ENCODE results near the gene TBC1D14. TPM values are rescaled to one million over a fixed set of nuclear protein-coding genes. Genes with fewer than 3 reads are reported as not detected.
"Not testable (repeated sequence)": the region's sequence is repeated elsewhere in the genome, so short reads cannot be mapped to it uniquely, and the experiment has no call there.

Gene TBC1D14
- polyA plus RNA-seq, 4 donors, result 59.1 to 61.9 (median 60.6) TPM

GRCh38 chr4:6908432-6909112, 1.1 kb upstream of the TBC1D14 start:
- no peak for DNase-seq (ENCODE audit: low read depth in 4 of 4, low spot score in 2 of 4)

GRCh38 chr4:6909970-6910339, 329 bp downstream of the TBC1D14 start:
- no peak for DNase-seq (ENCODE audit: low read depth in 4 of 4, low spot score in 2 of 4)

GRCh38 chr4:6910340-6910959, 824 bp downstream of the TBC1D14 start:
- DNase-seq (ENCODE audit: low read depth in 4 of 4, low spot score in 2 of 4), result no peak

GRCh38 chr4:6910960-6911874, 1.6 kb downstream of the TBC1D14 start:
- no peak for DNase-seq (ENCODE audit: low read depth in 4 of 4, low spot score in 2 of 4)

GRCh38 chr4:6911917-6912316, 2.3 kb downstream of the TBC1D14 start:
- DNase-seq (ENCODE audit: low read depth in 4 of 4, low spot score in 2 of 4), result not testable (repeated sequence)

GRCh38 chr4:6912441-6912840, 2.8 kb downstream of the TBC1D14 start:
- DNase-seq (ENCODE audit: low read depth in 4 of 4, low spot score in 2 of 4), result no peak

DNA sequence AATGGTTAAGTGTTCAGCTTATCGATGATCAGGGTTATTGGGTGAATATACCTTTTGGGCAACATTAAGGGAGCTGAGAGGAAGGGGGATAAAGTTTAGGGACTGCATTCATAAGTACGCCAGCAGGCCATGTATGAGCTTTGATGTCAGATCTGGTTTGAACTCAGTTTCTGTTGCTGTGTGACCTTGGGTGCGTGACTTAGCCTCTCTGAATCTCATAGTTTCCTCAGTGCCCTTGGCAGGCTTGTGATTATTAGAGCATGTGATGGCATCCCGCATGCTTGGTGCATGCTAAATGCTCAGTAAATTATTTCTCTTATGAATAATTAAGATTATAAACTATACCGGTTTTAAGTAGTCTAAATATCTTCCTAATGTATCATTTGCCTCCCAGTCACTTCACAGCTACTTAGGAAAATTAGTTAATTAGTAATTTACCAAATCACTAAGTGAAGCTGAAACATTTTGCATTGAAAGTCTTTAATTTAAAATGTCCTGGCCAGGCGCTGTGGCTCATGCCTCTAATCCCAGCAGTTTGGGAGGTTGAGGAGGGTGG, 3.8 kb downstream of the TBC1D14 start:
- DNase-seq (ENCODE audit: low read depth in 4 of 4, low spot score in 2 of 4), result no peak

DNA sequence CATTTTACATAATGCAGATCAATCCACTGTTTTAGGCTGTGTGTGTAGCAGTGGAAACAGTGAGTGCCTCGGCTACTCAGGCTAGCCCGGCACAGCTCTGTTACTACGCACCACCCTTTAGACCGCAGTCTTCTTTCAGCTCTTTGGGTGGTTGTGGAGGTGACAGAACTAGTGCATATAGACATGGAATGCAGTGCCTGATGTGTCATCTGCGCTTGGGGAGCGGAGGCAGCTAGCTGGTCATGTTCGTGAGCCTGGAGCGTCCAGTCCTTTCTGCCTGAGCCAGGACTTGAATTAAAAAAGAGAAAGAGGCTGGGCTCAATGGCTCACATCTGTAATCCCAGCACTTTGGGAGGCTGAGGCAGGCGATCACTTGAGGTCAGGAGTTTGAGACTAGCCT, 4.8 kb downstream of the TBC1D14 start:
- no peak for DNase-seq (ENCODE audit: low read depth in 4 of 4, low spot score in 2 of 4)

DNA sequence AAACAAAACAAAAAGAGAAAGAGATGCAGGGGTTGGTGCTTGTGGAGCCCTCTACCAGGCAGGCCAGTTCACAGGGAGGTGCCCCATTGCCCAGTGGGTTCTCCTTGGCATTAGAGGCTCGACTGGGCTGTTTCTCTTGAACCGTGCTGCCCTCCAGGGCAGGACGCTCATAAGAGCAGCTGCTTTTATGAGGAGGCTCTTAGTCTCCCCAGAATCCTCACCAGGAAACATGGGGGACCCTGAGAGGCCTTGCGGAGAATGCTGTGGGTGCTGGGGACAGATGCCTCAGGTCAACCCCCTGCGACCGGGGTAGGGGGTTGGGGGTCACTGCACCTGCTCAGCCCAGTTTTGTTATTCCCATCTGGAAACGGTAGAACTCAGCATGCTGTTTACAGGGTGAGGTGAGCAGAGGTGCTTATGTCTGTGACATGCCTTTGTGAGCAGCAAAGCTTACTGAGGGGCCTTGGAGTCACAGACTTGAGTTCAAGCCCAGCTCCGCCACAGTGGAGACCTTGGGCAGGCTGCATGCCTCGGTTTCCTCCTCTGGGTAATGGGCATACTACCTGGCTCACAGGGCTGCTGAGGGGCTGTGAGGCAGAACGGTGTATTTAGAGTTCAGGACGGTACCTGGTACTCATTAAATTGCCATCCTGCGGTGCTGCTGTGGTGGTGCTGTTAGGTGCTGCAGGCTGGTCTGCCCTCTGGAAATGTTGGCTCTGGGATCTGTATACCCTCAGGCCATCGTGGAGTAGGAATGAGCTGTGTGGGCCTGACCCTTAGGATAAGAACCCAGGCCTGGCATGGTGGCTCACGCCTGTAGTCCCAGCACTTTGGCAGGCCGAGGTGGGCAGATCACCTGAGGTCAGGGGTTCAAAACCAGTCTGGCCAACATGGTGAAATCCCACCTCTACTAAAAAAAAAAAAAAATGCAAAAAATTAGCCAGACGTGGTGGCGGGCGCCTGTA, 5.7 kb downstream of the TBC1D14 start:
- no peak for DNase-seq (ENCODE audit: low read depth in 4 of 4, low spot score in 2 of 4)

GRCh38 chr4:6916069-6916586, 6.5 kb downstream of the TBC1D14 start:
- DNase-seq (ENCODE audit: low read depth in 4 of 4, low spot score in 2 of 4), result no peak

- DNase-seq (ENCODE audit: low read depth in 4 of 4, low spot score in 2 of 4), result no peak
Observed at GRCh38 chr4:6916587-6917460, 7.2 kb downstream of the TBC1D14 start.

DNA sequence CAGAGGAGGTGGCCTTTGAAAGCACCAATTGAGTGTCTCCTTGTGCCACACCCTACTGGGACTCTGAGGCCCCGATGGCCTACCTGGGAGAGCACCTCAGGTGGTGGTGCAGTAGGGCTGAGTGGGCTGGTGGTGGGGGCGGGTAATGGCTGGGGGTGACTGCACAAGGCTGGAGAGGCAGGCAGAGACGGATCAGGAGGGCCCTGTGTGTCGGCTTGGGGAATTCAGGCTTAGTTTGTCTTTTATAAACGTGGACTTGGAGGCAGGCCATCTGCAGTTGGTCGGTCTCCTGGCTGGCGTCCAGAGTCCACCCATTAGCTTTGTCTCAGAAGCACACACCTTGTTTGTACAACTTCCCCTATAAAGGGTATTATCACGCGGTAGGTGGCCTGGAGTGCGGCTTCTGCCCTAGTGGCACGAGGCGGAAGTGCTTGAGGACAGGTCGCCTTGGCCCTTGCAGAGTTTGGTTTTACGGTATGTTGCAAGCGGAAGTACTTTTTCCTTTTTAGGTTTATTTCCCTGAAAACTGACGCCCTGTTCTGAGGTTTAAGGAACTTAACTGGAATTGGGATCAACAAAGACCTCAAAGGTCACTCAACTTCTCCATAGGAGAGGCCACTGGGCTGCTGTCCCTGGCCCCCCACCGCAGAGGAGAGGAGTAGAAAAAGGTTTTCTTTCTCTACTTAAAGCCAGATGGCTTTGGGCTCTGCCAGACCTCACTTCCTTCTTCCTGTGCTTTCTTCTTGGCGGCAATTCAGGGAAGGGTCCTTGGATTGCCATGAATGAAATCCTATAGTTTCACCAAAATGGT, 8.0 kb downstream of the TBC1D14 start:
- DNase-seq (ENCODE audit: low read depth in 4 of 4, low spot score in 2 of 4), result no peak

DNA sequence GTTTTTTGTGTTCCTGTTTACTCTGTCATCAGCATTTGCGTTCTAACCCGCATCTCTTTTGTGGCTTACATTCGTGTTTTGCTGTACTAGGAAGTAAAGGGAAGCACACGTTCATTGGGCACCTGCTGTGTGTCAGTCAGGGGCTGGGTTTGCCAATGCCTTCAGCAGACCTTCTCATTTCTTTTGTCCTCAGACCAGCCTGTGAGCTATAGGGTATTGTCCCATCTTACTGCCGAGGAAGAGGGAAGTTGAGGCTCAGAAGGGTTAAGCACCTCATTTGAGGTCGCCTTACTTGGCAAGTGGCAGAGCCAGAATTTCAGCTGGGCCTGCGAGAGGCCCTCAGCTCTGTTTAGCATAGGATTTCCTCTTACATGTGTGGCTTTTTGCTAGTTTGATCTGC, 8.7 kb downstream of the TBC1D14 start:
- DNase-seq (ENCODE audit: low read depth in 4 of 4, low spot score in 2 of 4), result no peak

- DNase-seq (ENCODE audit: low read depth in 4 of 4, low spot score in 2 of 4), result no peak
Observed at GRCh38 chr4:6920171-6920570, 10.5 kb downstream of the TBC1D14 start.

GRCh38 chr4:6923507-6923906, 13.9 kb downstream of the TBC1D14 start:
- no peak for DNase-seq (ENCODE audit: low read depth in 4 of 4, low spot score in 2 of 4)

DNA sequence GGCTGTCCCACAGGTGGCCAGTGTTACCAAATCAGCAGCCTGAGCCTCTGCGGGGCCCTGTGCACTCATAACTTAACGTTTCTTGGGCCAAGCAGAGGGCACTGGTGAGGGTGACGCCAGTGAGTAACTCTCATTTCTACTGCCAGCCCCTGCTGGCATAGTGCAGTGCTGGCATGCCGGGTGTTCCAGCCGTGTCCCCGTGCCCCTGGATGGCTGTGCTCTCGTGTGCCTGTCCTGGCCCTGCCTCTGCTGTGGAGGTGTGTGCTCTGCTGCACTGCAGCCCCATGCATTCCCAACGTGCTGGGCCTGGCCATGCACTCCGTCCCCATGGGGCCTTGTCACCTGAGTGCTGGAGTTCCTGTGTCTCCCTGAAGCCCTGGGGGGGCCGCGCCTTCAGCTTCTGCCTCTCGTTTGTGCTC, 14.7 kb downstream of the TBC1D14 start:
- no peak for DNase-seq (ENCODE audit: low read depth in 4 of 4, low spot score in 2 of 4)

GRCh38 chr4:6925357-6925836, 15.8 kb downstream of the TBC1D14 start:
- no peak for DNase-seq (ENCODE audit: low read depth in 4 of 4, low spot score in 2 of 4)

DNA sequence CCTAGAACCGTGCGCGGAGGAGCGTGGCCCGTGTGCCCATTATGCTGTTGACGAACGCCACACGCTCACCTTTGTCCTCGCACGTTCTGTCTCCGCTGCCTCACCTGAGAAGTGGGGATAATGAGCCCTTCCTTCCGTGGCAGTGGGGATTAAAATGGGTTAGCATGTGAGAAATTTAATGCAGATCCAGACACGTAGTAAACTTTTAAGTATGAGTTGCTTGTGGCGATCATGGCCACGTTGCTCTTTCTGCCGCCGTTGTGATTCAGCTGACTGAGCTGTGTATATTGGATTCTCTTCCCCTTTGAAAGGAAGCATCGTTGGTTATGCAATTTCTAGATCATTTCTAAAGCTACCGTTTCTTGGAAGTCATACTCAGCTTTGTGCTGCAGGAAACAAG, 16.5 kb downstream of the TBC1D14 start:
- DNase-seq (ENCODE audit: low read depth in 4 of 4, low spot score in 2 of 4), result no peak
